Measurements from ENCODE around the gene LIN7A. TPM values are rescaled to one million over a fixed set of nuclear protein-coding genes. Genes with fewer than 3 reads are reported as not detected.

LIN7A gene
- total and polyA plus RNA-seq, 2 of the 4 experiments (the other 2 are of a cell fraction) = 10.8 to 24.7 TPM

- TF ChIP-seq SMC3 (IDR thresholded peaks at IDR 0.05; ENCODE audit: low read depth, low read length) = no peak
- TF ChIP-seq MAZ (IDR thresholded peaks at IDR 0.05; ENCODE audit: borderline replicate concordance, low read depth, low read length) = no peak
- TF ChIP-seq RAD21 (IDR thresholded peaks at IDR 0.05; ENCODE audit: low read length) = no peak
- no peak for TF ChIP-seq ELK1 (IDR thresholded peaks at IDR 0.05; ENCODE audit: borderline replicate concordance, low read depth, low read length)
Observed at GRCh38 chr12:80937391-80938238, at the start of gene LIN7A (continued).

Data from IMR-90 (cell line).